Hepatocyte (in vitro differentiated cells): ENCODE results near the gene NBPF1.
"Not testable (repeated sequence)": the region's sequence is repeated elsewhere in the genome, so short reads cannot be mapped to it uniquely, and the experiment has no call there.

Experiments used
- CTCF ChIP-seq: fragments of 200-600 bp; sonication (generic); IDR thresholded peaks from 2 replicates; pipeline ENCODE4 v1.5.1; 2016; ENCODE audit warnings: antibody characterized with exemption, mild to moderate bottlenecking; ENCODE audit not compliant: poor library complexity
- EZH2 ChIP-seq: fragments of 200-600 bp; sonication (generic); IDR thresholded peaks from 2 replicates; pipeline ENCODE4 v1.6.1; 2016; ENCODE audit warnings: antibody characterized with exemption, mild to moderate bottlenecking, borderline replicate concordance
- EZH2phosphoT487 ChIP-seq: fragments of 200-600 bp; sonication (generic); IDR thresholded peaks from one replicate; pipeline ENCODE4 v1.6.1; 2018; ENCODE audit warnings: antibody characterized with exemption, mild to moderate bottlenecking, low read depth, moderate library complexity; ENCODE audit not compliant: unreplicated experiment, severe bottlenecking

GRCh38 chr1:16604514-16605212 lies 8.7 kb downstream of the NBPF1 start:
- not testable (repeated sequence) for TF ChIP-seq CTCF, EZH2, EZH2phosphoT487
